GM21825 (cell line): Measurements from ENCODE around the gene SVBP.
A peak's percentile ranks its signal among the peaks of the same experiment; 100 is the strongest.
"Not testable (repeated sequence)": the region's sequence is repeated elsewhere in the genome, so short reads cannot be mapped to it uniquely, and the experiment has no call there.

ENCODE experiments used
- ATAC-seq: cut with Tn5 transposase; IDR thresholded peaks from one replicate; pipeline ENCODE4 v1.9.1; 2021; ENCODE audit warnings: mild to moderate bottlenecking, moderate library complexity; ENCODE audit not compliant: unreplicated experiment

The SVBP gene

GRCh38 chr1:42816585-42817439 lies at the start of gene SVBP, which contains the start of gene ERMAP:
TSS of gene SVBP (minus strand) at chr1:42817397. CDS start at chr1:42816544, 853 bp downstream.
TSS of gene ERMAP (plus strand) at chr1:42817122. CDS start at chr1:42830449, 13,327 bp downstream.
- peak; percentile 76 for ATAC-seq

GRCh38 chr1:42866549-42866948 lies 49.4 kb upstream of the SVBP start:
- ATAC-seq, result no peak

- ATAC-seq, result no peak
Measured at GRCh38 chr1:42861014-42861399, 43.8 kb upstream of the SVBP start.

GRCh38 chr1:42860339-42861013 lies 43.3 kb upstream of the SVBP start:
- ATAC-seq, result no peak

- not testable (repeated sequence) for ATAC-seq
Measured at GRCh38 chr1:42859366-42859765, 42.2 kb upstream of the SVBP start.

- ATAC-seq, result not testable (repeated sequence)
Measured at GRCh38 chr1:42856554-42856953, 39.4 kb upstream of the SVBP start.

GRCh38 chr1:42853116-42853884 lies 36.1 kb upstream of the SVBP start:
- no peak for ATAC-seq

GRCh38 chr1:42852608-42852980 lies 35.4 kb upstream of the SVBP start:
- ATAC-seq, result no peak

- no peak for ATAC-seq
Measured at GRCh38 chr1:42851960-42852607, 34.9 kb upstream of the SVBP start.

- ATAC-seq, result no peak
Measured at GRCh38 chr1:42851420-42851819, 34.2 kb upstream of the SVBP start.

- no peak for ATAC-seq
Measured at GRCh38 chr1:42849944-42850343, 32.7 kb upstream of the SVBP start.

- ATAC-seq, result no peak
Measured at GRCh38 chr1:42848823-42849537, 31.8 kb upstream of the SVBP start.

- no peak for ATAC-seq
Measured at GRCh38 chr1:42847721-42848460, 30.7 kb upstream of the SVBP start.

GRCh38 chr1:42847111-42847595 lies 30.0 kb upstream of the SVBP start:
- no peak for ATAC-seq

- ATAC-seq, result peak; percentile 90
Measured at GRCh38 chr1:42846257-42847110, 29.3 kb upstream of the SVBP start, which contains the start of gene ZNF691. TSS of gene ZNF691 (plus strand) at chr1:42846613. CDS start at chr1:42849659, 3,046 bp downstream.

- peak; percentile 21 for ATAC-seq
Measured at GRCh38 chr1:42845866-42846256, 28.7 kb upstream of the SVBP start.

GRCh38 chr1:42845193-42845592 lies 28.0 kb upstream of the SVBP start:
- no peak for ATAC-seq

GRCh38 chr1:42844592-42845140 lies 27.5 kb upstream of the SVBP start:
- no peak for ATAC-seq
